Stimulated activated CD8-positive, alpha-beta memory T cell treated with anti-CD3 and anti-CD28 coated beads, Interleukin-12 subunit alpha, Interleukin-12 subunit beta, amount 100 ng/mL, for 1 hour (primary cell): Measurements from ENCODE around the gene EBPL.
A peak's percentile ranks its signal among the peaks of the same experiment; 100 is the strongest.
"Not testable (repeated sequence)": the region's sequence is repeated elsewhere in the genome, so short reads cannot be mapped to it uniquely, and the experiment has no call there.

Experiments used
- DNase-seq: peaks from one replicate; pipeline ENCODE4 v3.0.0-alpha.2; 2020; ENCODE audit warnings: low read depth

The EBPL gene

DNA sequence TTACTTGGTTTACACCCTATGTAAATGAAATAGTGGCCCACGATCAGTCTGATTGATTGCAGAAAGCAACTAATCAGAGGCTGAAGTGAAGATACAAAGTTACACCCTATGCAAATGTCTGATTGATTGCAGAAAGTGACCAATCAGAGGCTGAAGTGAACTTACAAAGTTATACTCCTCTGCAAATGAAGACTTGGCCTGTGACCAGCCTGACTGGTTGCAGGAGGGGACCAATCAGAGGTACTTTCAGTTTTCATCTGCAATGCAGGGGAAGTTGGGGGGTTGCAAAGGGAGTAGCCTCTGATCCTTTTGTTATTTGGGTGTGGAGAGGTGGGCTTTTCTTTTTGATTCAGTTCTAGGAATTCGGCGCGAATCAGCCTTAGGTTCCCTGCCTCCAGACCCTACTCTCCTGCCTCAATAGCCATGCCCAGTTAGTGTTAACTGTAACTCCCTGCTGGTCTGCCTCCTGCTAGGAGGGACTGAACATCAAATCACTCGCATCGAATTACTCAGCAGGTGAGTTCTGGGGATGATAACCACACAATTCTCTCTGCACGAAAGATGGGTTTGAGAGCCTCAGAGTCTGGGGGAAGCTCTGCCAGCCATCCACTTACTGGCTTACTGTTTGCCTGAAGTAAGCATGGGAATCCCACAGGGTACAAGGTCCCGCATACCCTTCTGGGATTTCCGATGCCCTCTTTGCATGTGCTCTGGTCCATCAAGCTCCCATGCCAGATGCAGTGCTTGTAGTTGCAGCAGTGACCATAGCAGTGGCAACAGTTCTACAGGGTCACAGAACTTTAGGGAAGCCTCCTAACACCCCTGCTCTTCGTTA lies 55.5 kb downstream of the EBPL start:
- peak; percentile 10 for DNase-seq

DNA sequence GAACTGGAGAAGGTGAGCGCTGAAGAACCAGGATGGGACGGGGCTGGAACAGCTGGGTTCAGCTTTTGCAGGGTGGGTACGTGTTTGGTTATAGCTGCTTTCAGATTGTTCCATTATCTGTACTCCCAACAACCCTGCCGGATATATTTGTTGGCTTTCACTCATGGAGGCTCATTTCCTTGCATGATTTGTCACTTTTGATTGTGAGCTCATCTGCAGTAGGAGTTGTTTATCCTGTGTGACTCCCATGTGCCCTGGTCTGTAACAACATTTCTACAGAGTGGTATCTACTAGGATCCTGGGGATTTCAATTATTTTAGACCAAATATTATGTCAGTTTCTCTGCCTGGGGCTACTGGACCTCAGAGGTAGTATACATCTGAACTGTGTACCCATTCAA lies 57.6 kb downstream of the EBPL start:
- DNase-seq = no peak

DNA sequence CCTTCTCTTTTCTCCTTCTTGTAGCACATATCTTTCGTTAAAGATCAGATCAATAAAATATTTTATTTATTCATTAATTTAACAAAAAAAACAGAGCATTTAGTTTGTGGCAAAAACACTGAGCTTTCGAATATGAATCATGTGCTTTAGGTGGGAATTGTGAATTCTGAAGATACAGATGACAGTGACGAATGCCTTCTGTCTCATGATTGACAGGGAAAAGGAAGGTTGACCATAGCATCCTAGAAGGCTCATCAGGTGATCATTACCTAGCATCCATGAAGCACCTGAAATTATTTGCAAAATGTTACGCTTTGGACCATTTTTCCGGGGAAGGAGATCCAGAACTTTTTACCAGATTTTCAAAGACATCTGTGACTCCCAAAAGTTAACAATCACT lies 59.1 kb downstream of the EBPL start:
- DNase-seq = no peak

DNA sequence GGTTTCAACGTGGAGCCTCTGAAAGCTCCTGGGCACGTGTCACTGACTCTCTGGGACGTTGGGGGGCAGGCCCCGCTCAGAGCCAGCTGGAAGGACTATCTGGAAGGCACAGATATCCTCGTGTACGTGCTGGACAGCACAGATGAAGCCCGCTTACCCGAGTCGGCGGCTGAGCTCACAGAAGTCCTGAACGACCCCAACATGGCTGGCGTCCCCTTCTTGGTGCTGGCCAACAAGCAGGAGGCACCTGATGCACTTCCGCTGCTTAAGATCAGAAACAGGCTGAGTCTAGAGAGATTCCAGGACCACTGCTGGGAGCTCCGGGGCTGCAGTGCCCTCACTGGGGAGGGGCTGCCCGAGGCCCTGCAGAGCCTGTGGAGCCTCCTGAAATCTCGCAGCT lies 60.7 kb downstream of the EBPL start:
- DNase-seq = no peak

DNA sequence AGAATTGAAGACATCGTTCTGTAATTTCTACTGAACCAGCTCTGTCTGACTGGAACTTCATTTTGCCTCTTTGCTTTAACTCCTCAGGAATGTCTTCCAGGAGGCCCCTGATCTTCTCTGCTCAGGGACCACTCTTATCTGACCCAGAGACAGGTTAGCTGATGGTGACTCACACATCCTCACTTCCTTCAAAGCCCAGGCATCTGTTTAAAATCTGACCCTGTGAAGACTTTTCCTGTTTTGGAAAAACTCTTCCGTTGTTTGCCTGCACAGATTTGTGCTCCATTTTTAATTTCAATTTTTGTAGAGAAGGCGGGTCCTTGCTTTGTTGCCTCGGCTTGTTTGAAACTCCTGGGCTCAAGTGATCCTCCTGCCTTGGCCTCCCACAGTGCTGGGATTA lies 61.3 kb downstream of the EBPL start:
- no peak for DNase-seq

DNA sequence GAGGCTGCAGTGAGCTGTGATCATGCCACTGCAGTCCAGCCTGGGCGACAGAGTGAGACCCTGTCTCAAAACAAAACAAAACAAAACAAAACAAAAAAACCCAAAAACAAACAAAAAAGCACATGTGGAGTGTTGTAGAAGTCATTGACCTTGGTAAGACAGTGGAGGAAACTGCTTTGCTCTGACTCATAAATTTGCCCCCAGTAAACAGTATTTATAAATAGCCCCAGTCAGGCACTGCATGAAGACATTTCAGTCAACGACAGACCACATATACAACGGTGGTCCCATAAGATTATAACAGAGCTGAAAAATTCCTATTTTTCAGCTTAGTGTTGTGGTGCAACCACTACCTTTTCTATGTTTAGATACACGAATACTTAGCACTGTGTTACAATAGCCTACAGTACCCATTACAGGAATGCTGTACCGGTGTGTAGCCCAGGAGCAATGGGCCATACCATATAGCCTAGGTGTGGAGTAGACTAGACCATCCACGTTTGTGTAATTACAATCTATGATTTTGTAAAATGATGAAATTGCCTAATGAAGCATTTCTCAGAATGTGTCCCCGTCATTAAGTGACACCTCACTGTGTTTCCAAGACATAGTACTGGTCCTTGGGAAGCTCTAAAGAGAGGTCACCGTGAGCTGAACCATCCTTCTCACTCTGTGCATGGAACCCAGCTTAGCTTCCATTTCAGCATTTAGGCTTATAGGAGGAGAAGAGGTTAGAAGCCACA lies 61.9 kb downstream of the EBPL start:
- DNase-seq = no peak

DNA sequence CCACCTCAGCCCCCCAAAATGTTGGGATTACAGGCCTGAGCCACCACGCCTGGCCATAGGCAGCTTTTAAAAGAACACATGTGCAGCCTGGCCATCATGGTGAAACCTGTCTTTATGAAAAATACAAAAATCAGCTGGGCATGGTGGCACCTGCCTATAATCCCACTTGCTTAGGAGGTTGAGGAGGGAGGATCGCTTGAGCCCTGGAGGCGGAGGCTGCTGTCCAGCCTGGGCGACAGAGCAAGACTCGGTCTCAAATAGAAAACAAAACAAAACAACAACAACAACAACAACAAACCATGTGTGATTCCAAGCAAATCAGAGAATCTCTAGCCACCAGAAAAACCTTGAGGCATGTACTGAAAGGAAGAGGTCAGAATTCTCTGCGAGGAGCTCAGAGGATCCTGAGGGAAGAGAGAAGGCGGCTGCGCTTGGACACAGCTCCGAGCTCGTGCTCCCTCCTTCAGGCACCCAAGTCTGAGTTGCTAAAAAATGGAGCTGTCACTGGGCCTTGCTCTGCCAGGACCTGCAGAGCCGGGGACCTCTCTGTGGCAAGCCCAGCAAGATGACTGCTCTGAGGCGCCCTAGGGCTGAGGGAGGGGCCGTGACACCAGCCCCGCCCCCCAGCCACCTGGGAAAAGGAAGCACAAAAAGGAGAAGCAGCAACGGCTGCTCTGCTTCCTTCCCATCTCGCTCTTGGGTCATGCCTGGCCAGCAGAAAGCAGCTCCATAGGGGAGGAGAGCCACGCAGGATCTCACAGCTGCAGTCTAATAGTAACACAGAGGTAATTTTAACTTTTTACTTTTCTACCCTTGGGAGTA lies 63.2 kb downstream of the EBPL start, which contains the start of gene ARL11:
TSS of gene ARL11 (plus strand) at position 677 of the 822 bp plus-strand sequence. CDS start 1,941 bp downstream, outside the sequence.
- peak; percentile 13 for DNase-seq

DNA sequence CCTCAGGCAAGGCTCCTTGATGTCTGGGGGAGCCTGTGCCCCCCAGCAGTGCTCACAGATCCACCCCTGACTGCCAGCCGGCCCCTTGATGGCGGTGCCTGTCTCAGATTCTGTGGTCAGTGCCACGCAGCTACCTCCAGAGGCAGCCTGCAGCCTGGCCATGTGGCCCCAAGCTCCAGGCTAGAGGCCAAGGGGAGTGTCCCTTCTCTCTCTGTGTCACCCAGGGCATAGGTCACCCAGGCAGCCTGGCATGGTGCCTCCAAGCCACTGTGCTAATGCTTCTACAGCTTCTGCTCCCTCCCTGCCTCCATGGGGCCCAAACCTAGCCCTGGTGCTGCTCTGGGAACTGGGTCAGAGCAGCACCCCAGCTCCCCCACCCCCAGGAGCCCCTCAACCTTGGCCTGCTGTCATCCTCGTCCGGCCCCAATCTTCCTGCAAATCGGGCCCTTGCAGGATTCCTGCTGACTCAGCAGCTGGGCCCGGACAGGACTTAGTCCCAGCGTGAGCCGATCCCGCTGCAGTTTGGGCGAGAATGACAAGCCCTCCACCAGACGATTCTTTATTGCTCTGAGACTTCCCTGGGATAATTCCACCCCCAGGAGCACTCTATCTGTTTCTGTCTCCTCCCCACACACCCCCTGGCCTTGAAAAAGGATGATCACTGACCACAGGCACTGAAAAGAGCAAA lies 65.8 kb downstream of the EBPL start:
- no peak for DNase-seq

DNA sequence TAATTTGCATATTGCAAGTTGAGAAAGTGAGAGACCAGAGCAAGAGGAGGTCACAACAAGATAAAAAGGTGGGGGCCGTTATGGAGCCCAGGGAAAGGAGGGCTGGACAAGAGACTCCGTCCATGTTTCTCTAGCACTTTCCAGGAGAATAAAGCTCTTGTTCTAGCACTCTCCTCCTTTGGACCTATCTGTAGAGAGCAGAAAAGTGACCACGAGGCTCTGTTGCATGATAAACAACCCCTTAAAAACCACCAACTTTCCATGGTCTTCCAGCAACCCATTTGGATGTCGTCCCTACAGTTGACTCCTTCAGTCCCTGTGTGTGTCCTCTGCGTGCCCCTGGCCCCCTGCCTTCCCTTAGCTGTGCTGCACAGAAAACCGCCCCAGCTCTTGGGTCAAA lies 67.1 kb downstream of the EBPL start:
- no peak for DNase-seq

DNA sequence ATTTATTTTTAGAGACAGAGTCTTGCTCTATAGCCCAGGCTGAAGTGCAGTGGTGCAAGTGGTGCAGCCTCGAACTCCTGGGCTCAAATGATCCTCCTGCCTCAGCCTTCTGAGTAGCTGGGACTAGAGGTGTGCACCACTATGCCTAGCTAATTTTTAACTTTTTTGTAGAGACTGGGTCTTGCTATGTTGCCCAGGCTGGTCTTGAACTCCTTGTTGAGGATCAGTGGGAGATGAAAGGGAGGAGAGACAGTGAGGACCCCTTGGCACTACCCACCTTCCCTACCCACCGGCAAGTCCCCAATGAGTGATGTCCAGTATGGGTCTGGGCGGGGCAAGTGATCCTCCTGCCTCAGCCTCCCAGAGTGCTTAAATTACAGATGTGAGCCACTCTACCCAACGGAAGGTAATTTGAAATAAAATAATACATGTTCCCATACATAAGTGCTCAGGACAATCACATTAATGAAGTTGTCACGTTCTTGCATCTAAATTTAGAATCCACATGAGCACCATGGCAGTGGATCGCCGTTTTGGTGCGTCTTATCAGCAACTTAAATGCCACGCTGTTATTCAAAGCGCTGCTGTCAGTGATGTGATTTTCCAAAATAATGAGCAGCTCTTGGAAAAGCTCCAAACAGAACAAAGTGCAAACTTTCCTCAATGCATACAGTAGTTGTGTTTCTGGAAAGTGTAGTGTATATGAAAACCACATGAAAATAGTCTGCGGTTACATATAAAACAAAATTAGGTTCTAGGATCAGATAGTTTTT lies 68.9 kb downstream of the EBPL start:
- no peak for DNase-seq

DNA sequence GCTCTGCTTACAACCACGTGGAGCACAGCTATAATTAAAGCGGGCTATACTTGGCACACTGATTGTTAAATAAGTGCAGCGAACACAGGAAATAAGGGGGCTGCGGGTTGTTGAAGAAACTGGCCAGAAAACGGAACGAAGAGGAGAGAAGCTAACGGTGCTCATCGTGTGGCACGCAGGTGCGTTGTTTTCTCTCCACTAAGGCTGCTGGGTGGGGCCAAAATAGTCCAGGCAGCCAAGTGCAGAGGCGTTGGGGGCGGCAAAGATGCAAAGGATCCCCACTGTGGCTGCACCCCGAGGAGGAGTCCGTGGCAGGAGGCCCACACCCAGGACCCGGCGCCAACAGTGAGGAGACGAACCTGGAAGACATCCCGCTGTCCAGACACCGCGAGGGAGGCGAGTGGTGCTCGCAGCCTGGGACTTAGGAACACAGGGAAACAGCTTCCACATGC lies 71.1 kb downstream of the EBPL start:
- no peak for DNase-seq

DNA sequence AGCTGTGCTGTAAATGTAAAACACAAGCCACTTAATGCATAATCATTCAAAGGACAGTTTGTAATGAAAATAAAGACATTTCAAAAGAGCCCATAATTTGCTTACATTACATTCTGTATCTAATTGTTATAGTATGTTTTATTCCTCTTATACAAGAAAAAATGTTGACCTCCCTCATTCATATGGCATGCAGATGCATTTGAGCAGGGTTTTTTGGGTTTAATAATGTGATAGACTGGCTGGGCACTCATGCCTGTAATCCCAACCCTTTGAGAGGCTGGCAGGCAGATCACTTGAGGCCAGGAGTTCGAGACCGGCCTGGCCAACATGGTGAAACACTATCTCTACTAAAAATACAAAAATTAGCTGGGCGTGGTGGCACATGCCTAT lies 74.6 kb downstream of the EBPL start:
- DNase-seq = no peak

DNA sequence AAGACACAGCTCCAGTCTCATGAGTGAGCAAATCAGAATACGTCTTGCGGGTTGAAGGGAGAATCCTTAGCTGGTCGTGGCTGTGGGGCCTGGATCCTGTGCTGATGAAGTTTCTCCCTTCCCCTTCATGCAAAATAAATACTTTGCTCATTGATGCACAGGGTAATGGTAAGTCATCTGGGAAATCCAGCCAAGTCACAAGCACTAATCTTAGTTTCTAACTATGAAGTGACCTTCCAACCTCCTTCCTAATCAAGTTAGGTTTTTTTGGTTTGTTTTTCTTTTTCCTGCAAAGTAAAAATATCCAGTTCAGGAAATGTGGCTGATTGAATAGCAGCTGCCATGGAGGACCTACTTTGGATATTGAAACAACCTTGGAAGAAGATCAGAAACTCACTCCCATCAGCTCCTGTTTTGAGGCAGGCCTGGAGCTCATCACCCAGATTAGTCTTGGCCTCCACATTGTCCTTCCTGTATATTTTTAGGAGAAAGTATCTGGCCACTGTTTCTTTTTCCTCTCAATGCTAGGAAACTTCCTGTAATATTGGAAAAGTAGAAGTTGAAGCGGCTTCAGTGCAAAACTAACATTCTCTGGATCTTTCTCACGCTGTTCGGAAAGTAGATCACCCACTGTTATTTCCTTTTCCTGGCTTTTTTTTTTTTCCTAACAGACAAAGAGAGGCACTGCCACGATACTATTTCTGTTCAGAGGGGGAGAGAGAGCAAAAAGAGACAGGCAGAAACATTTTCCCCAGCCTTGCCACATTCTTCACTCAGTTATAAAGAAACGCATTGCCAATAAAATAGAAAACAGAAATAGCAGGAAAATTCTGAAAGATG lies 75.2 kb downstream of the EBPL start:
- DNase-seq = no peak

DNA sequence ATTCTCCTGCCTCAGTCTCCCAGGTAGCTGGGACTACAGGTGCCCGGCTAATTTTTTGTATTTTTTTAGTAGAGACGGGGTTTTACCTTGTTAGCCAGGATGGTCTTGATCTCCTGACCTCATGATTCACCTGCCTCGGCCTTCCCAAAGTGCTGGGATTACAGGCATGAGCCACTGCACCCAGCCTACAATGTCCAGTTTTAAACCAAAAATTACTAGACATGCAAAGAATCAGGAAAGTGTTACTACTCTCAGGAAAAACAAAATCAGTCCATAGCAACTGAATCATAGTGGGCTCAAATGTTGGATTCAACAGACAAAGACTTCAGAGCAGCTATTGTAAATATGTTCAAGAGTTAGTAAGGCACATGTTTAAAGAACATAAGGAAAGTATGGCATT lies 79.2 kb downstream of the EBPL start:
- DNase-seq = not testable (repeated sequence)
